Hepatic stellate cell (primary cell): ENCODE data around the gene DUSP5.
"Not testable (repeated sequence)": the region's sequence is repeated elsewhere in the genome, so short reads cannot be mapped to it uniquely, and the experiment has no call there.

Source experiments
- DNase-seq: peaks from one replicate; pipeline ENCODE4 v3.0.0; 2011; ENCODE audit warnings: low spot score

The DUSP5 gene

GRCh38 chr10:110522365-110522988, 24.8 kb downstream of the DUSP5 start:
- DNase-seq: no peak

GRCh38 chr10:110523736-110524135, 26.0 kb downstream of the DUSP5 start:
- DNase-seq: no peak

GRCh38 chr10:110524179-110524858, 26.6 kb downstream of the DUSP5 start:
- no peak for DNase-seq

GRCh38 chr10:110524859-110525232, 27.1 kb downstream of the DUSP5 start:
- no peak for DNase-seq

- DNase-seq: peak; percentile 56
Measured at GRCh38 chr10:110525349-110526260, 27.9 kb downstream of the DUSP5 start.

- no peak for DNase-seq
Measured at GRCh38 chr10:110527731-110528171, 30.0 kb downstream of the DUSP5 start.

- DNase-seq: no peak
Measured at GRCh38 chr10:110528224-110528996, 30.7 kb downstream of the DUSP5 start.

GRCh38 chr10:110528997-110529524, 31.4 kb downstream of the DUSP5 start:
- not testable (repeated sequence) for DNase-seq

GRCh38 chr10:110529596-110530011, 31.9 kb downstream of the DUSP5 start:
- DNase-seq: no peak

- peak; percentile 81 for DNase-seq
Measured at GRCh38 chr10:110530131-110530831, 32.6 kb downstream of the DUSP5 start.

GRCh38 chr10:110531687-110532086, 34.0 kb downstream of the DUSP5 start:
- DNase-seq: no peak

GRCh38 chr10:110532628-110533027, 34.9 kb downstream of the DUSP5 start:
- not testable (repeated sequence) for DNase-seq

GRCh38 chr10:110533149-110533548, 35.4 kb downstream of the DUSP5 start:
- no peak for DNase-seq

GRCh38 chr10:110534571-110534970, 36.9 kb downstream of the DUSP5 start:
- DNase-seq: no peak

- peak; percentile 45 for DNase-seq
Measured at GRCh38 chr10:110535958-110536891, 38.5 kb downstream of the DUSP5 start.

- no peak for DNase-seq
Measured at GRCh38 chr10:110539091-110539490, 41.4 kb downstream of the DUSP5 start.

GRCh38 chr10:110540031-110540430, 42.3 kb downstream of the DUSP5 start:
- no peak for DNase-seq

GRCh38 chr10:110544958-110545537, 47.3 kb downstream of the DUSP5 start:
- DNase-seq: no peak

- DNase-seq: no peak
Measured at GRCh38 chr10:110546077-110546476, 48.4 kb downstream of the DUSP5 start.
